Epithelial cell of esophagus (primary cell): ENCODE results near the gene SCP2.

ENCODE experiments used
- DNase-seq: peaks from one replicate; pipeline ENCODE4 v3.0.0; 2010; ENCODE audit warnings: low read depth
- H3K4me3 ChIP-seq: 2 replicates; pipeline ENCODE4 v1.5.1; 2011; ENCODE audit warnings: mild to moderate bottlenecking, low read length, control low read depth
- CTCF ChIP-seq: IDR thresholded peaks from 2 replicates; pipeline ENCODE4 v1.5.1; 2011; ENCODE audit warnings: low read depth, mild to moderate bottlenecking, low read length, control low read depth, inconsistent platforms; ENCODE audit not compliant: insufficient read depth; ENCODE audit errors: missing control alignments

The SCP2 gene

DNA sequence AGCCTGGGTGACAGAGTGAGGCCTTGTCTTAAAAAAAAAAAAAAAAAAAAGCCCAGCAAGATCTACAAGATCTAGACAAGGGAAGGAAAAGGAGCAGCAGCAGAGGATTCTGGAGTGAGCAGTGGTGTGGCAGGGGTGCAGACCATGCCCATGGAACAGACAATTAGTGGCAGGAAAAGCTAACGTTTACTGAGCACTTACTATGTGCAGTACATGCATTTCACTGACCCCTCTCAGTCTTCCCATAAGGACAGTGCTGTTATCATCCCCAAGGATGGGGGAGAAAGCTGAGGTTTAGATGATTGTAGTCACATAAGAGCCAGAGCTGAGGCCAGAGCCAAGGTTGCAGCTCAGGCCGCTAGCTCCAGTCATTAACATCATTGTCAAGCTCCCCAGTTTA is 140.8 kb downstream of the SCP2 start:
- DNase-seq: no peak
- H3K4me3 ChIP-seq: no peak overlapping the region
- no peak for TF ChIP-seq CTCF

GRCh38 chr1:53068314-53069099 is 141.4 kb downstream of the SCP2 start:
- no peak overlapping the region for H3K4me3 ChIP-seq
- no peak for TF ChIP-seq CTCF
- DNase-seq: no peak

- H3K4me3 ChIP-seq: no peak overlapping the region
- TF ChIP-seq CTCF: no peak
- no peak for DNase-seq
Observed at GRCh38 chr1:53069265-53069662, 142.2 kb downstream of the SCP2 start.

GRCh38 chr1:53069663-53070327 is 142.7 kb downstream of the SCP2 start:
- no peak for DNase-seq
- no peak for TF ChIP-seq CTCF
- no peak overlapping the region for H3K4me3 ChIP-seq

GRCh38 chr1:53070621-53071020 is 143.5 kb downstream of the SCP2 start:
- no peak for DNase-seq
- no peak overlapping the region for H3K4me3 ChIP-seq
- TF ChIP-seq CTCF: no peak

GRCh38 chr1:53071167-53071865 is 144.2 kb downstream of the SCP2 start:
- H3K4me3 ChIP-seq: no peak overlapping the region
- DNase-seq: no peak
- no peak for TF ChIP-seq CTCF

GRCh38 chr1:53071915-53072314 is 144.8 kb downstream of the SCP2 start:
- no peak for TF ChIP-seq CTCF
- no peak for DNase-seq
- no peak overlapping the region for H3K4me3 ChIP-seq
